Neural cell (in vitro differentiated cells): Measurements from ENCODE around the gene MID1. TPM values are rescaled to one million over a fixed set of nuclear protein-coding genes. Genes with fewer than 3 reads are reported as not detected.

Experiments
- H2AFZ ChIP-seq: fragments of 200-600, 300-800 bp; sonication (generic), shearing (Covaris generic); 2 replicates; pipeline ENCODE4 v1.6.0; 2014; ENCODE audit warnings: low read depth, mild to moderate bottlenecking, antibody characterized with exemption, low read length, moderate library complexity
- H3F3A ChIP-seq: fragments of 200-600 bp; shearing (Covaris generic); 2 replicates; pipeline ENCODE4 v1.6.1; 2016; ENCODE audit warnings: mild to moderate bottlenecking, moderate library complexity, mixed read lengths, antibody characterized with exemption, low read length; ENCODE audit not compliant: insufficient read depth, poor library complexity, severe bottlenecking
- H3K27ac ChIP-seq: fragments of 200-600, 300-800 bp; sonication (generic), shearing (Covaris generic); 2 replicates; pipeline ENCODE4 v1.5.1; 2014; ENCODE audit warnings: mild to moderate bottlenecking, low read length, moderate library complexity
- H3K27me3 ChIP-seq: fragments of 300-800, 200-600 bp; sonication (generic), shearing (Covaris generic); 2 replicates; pipeline ENCODE4 v1.6.0; 2014; ENCODE audit warnings: mild to moderate bottlenecking, low read depth, low read length, moderate library complexity; ENCODE audit not compliant: insufficient read depth
- H3K36me3 ChIP-seq: fragments of 300-800, 200-600 bp; sonication (generic), shearing (Covaris generic); 2 replicates; pipeline ENCODE4 v1.5.1; 2014; ENCODE audit warnings: mild to moderate bottlenecking, antibody characterized with exemption, low read length, moderate library complexity; ENCODE audit not compliant: insufficient read depth
- H3K4me2 ChIP-seq: fragments of 300-800, 200-600 bp; sonication (generic), shearing (Covaris generic); 2 replicates; pipeline ENCODE4 v1.6.0; 2014; ENCODE audit warnings: mild to moderate bottlenecking, low read length
- H3K4me3 ChIP-seq: fragments of 300-800, 200-600 bp; sonication (generic), shearing (Covaris generic); 2 replicates; pipeline ENCODE4 v1.5.1; 2014; ENCODE audit warnings: mild to moderate bottlenecking, low read length, moderate library complexity
- H3K79me2 ChIP-seq: fragments of 200-600 bp; shearing (Covaris generic); replicated peaks from 2 replicates; pipeline ENCODE4 v1.6.0; 2014; ENCODE audit warnings: mild to moderate bottlenecking, low read length, moderate library complexity; ENCODE audit not compliant: insufficient read depth
- H3K9ac ChIP-seq: fragments of 300-800, 200-600 bp; sonication (generic), shearing (Covaris generic); 2 replicates; pipeline ENCODE4 v1.6.1; 2016; ENCODE audit warnings: mild to moderate bottlenecking, low read length, mixed read lengths
- H3K9me2 ChIP-seq: fragments of 200-600 bp; shearing (Covaris generic); 2 replicates; pipeline ENCODE4 v1.6.1; 2016; ENCODE audit warnings: mild to moderate bottlenecking, low read length, mixed read lengths; ENCODE audit not compliant: insufficient read depth
- H3K9me3 ChIP-seq: fragments of 200-600, 300-800 bp; sonication (generic), shearing (Covaris generic); 2 replicates; pipeline ENCODE4 v1.6.1; 2016; ENCODE audit warnings: mild to moderate bottlenecking, mixed run types, low read length, moderate library complexity, mixed read lengths
- H4K20me1 ChIP-seq: fragments of 200-600 bp; shearing (Covaris generic); 2 replicates; pipeline ENCODE4 v1.6.1; 2016; ENCODE audit warnings: mild to moderate bottlenecking, mixed run types; ENCODE audit not compliant: insufficient read depth
- CTCF ChIP-seq: fragments of 450-650 bp; IDR thresholded peaks from 2 replicates; pipeline ENCODE4 v1.5.1; 2014; ENCODE audit warnings: antibody characterized with exemption, mild to moderate bottlenecking, moderate library complexity; ENCODE audit not compliant: poor library complexity, severe bottlenecking
- EP300 ChIP-seq: fragments of 450-650 bp; conservative IDR thresholded peaks from 2 replicates; pipeline ENCODE4 v1.6.1; 2014; ENCODE audit warnings: antibody characterized with exemption, mild to moderate bottlenecking, moderate library complexity; ENCODE audit not compliant: poor library complexity, severe bottlenecking
- EZH2 ChIP-seq: fragments of 200-600, 300-800 bp; shearing (Covaris generic), sonication (generic); IDR thresholded peaks from 2 replicates; pipeline ENCODE4 v1.6.1; 2014; ENCODE audit warnings: antibody characterized with exemption, low read length, borderline replicate concordance, mild to moderate bottlenecking; ENCODE audit not compliant: insufficient read depth, poor library complexity, severe bottlenecking
- MXI1 ChIP-seq: fragments of 450-650 bp; conservative IDR thresholded peaks from 2 replicates; pipeline ENCODE4 v1.6.1; 2014; ENCODE audit warnings: antibody characterized with exemption, mild to moderate bottlenecking; ENCODE audit not compliant: poor library complexity, severe bottlenecking
- POLR2AphosphoS5 ChIP-seq: IDR thresholded peaks from 2 replicates; pipeline ENCODE4 v1.6.1; 2012
- RAD21 ChIP-seq: fragments of 450-650 bp; conservative IDR thresholded peaks from 2 replicates; pipeline ENCODE4 v1.6.1; 2014; ENCODE audit warnings: antibody characterized with exemption, mild to moderate bottlenecking, moderate library complexity
- SMC3 ChIP-seq: fragments of 450-650 bp; conservative IDR thresholded peaks from 2 replicates; pipeline ENCODE4 v1.6.1; 2014; ENCODE audit warnings: antibody characterized with exemption, mild to moderate bottlenecking, moderate library complexity; ENCODE audit not compliant: poor library complexity
- TAF1 ChIP-seq: IDR thresholded peaks from 2 replicates; pipeline ENCODE4 v1.6.1; 2012; ENCODE audit warnings: low read depth
- polyA plus RNA-seq: library from polyadenylated mRNA; depleted of rRNA; stranded (reverse); fragments of >200 nt; gene quantifications from 2 replicates; pipeline ENCODE4 v1.2.3, GENCODE V29; 2014
- TF ChIP-seq, protein P1 (sequence below): IDR thresholded peaks from 2 replicates; pipeline ENCODE4 v1.6.1; 2012; ENCODE audit warnings: borderline replicate concordance

Gene MID1
- polyA plus RNA-seq, 1 donor from 2014 or later: 16.6 TPM

- H2AFZ ChIP-seq: no peak overlapping the region
- no peak overlapping the region for H3K4me3 ChIP-seq
- no peak for TF ChIP-seq TAF1
- TF ChIP-seq CTCF: no peak
- TF ChIP-seq, protein P1, sequence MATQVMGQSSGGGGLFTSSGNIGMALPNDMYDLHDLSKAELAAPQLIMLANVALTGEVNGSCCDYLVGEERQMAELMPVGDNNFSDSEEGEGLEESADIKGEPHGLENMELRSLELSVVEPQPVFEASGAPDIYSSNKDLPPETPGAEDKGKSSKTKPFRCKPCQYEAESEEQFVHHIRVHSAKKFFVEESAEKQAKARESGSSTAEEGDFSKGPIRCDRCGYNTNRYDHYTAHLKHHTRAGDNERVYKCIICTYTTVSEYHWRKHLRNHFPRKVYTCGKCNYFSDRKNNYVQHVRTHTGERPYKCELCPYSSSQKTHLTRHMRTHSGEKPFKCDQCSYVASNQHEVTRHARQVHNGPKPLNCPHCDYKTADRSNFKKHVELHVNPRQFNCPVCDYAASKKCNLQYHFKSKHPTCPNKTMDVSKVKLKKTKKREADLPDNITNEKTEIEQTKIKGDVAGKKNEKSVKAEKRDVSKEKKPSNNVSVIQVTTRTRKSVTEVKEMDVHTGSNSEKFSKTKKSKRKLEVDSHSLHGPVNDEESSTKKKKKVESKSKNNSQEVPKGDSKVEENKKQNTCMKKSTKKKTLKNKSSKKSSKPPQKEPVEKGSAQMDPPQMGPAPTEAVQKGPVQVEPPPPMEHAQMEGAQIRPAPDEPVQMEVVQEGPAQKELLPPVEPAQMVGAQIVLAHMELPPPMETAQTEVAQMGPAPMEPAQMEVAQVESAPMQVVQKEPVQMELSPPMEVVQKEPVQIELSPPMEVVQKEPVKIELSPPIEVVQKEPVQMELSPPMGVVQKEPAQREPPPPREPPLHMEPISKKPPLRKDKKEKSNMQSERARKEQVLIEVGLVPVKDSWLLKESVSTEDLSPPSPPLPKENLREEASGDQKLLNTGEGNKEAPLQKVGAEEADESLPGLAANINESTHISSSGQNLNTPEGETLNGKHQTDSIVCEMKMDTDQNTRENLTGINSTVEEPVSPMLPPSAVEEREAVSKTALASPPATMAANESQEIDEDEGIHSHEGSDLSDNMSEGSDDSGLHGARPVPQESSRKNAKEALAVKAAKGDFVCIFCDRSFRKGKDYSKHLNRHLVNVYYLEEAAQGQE: no peak
- TF ChIP-seq EZH2: no peak
- TF ChIP-seq POLR2AphosphoS5: no peak
- TF ChIP-seq RAD21: no peak
- no peak for TF ChIP-seq SMC3
- no peak for TF ChIP-seq EP300
- TF ChIP-seq MXI1: no peak
- H4K20me1 ChIP-seq: no peaks in the 10 kb centered on the region
- no peaks in the 10 kb centered on the region for H3F3A ChIP-seq
- H3K4me2 ChIP-seq: no peak overlapping the region
- peaks cover 6% of the 10 kb centered on the region for H3K79me2 ChIP-seq
- H3K9me2 ChIP-seq: no peaks in the 10 kb centered on the region
- H3K27me3 ChIP-seq: no peaks in the 10 kb centered on the region
- H3K9me3 ChIP-seq: no peaks in the 10 kb centered on the region
- H3K27ac ChIP-seq: no peak overlapping the region
- H3K36me3 ChIP-seq: no peaks in the 10 kb centered on the region
- H3K9ac ChIP-seq: no peak overlapping the region
Measured at GRCh38 chrX:10570601-10571000, 49.8 kb downstream of the MID1 start.

DNA sequence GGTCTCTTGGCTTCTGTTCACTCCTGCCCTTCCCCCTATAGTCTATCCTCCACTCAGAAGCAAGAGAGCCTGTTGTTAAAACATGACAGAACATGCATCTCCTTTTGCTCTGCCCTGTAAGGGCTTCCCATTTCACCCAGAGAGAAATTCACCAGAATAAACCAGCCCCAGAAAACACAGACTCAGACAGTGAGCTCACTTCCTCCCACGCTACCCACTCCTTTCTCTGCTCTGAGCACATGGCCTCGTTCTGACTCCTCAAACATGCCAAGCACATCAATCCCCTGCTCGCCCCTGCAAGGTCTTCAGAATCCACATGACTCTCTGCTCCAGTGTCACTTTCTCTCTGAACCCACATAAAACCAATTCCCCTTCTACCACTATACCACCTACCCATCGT lies 50.4 kb downstream of the MID1 start:
- no peak overlapping the region for H3K9ac ChIP-seq

More for the DNA sequence above, 50.4 kb downstream of the MID1 start:
- Histone ChIP-seq H3K79me2 (no peaks in the 10 kb centered on the region), H3K27ac (no peak overlapping the region), H3K4me3 (no peak overlapping the region), H3K9me3 (no peaks in the 10 kb centered on the region), H3F3A (no peaks in the 10 kb centered on the region), H3K36me3 (no peaks in the 10 kb centered on the region), H3K9me2 (no peaks in the 10 kb centered on the region), H3K4me2 (no peak overlapping the region), H4K20me1 (no peaks in the 10 kb centered on the region), H3K27me3 (no peaks in the 10 kb centered on the region), H2AFZ (no peak overlapping the region)
- TF ChIP-seq SMC3: no peak
- TF ChIP-seq EZH2: no peak
- no peak for TF ChIP-seq CTCF
- TF ChIP-seq POLR2AphosphoS5: no peak
- no peak for TF ChIP-seq RAD21
- TF ChIP-seq EP300: no peak
- TF ChIP-seq MXI1: no peak
- TF ChIP-seq TAF1: no peak
- TF ChIP-seq, protein P1: no peak
